Skeletal muscle satellite cell (primary cell): ENCODE data around the gene NEURL1.

Source experiments
- H3K27me3 ChIP-seq: 2 replicates; pipeline ENCODE4 v1.7.0; 2013; ENCODE audit warnings: low read length; ENCODE audit not compliant: control insufficient read depth, insufficient read depth
- H3K36me3 ChIP-seq: 2 replicates; pipeline ENCODE4 v1.7.0; 2013; ENCODE audit warnings: mild to moderate bottlenecking, control low read depth, low read length; ENCODE audit not compliant: insufficient read depth
- H3K4me1 ChIP-seq: 2 replicates; pipeline ENCODE4 v1.7.0; 2013; ENCODE audit warnings: low read length; ENCODE audit not compliant: control insufficient read depth, insufficient read depth
- H3K4me2 ChIP-seq: 2 replicates; pipeline ENCODE4 v1.7.0; 2013; ENCODE audit warnings: mild to moderate bottlenecking, low read length
- H3K4me3 ChIP-seq: 2 replicates; pipeline ENCODE4 v1.7.0; 2013; ENCODE audit warnings: low read length
- H3K9ac ChIP-seq: 2 replicates; pipeline ENCODE4 v1.7.0; 2013; ENCODE audit warnings: mild to moderate bottlenecking, low read depth, low read length, moderate library complexity
- H3K9me3 ChIP-seq: replicated peaks from 2 replicates; pipeline ENCODE4 v1.7.0; 2013; ENCODE audit warnings: mild to moderate bottlenecking, control low read depth, low read length

NEURL1 gene

DNA sequence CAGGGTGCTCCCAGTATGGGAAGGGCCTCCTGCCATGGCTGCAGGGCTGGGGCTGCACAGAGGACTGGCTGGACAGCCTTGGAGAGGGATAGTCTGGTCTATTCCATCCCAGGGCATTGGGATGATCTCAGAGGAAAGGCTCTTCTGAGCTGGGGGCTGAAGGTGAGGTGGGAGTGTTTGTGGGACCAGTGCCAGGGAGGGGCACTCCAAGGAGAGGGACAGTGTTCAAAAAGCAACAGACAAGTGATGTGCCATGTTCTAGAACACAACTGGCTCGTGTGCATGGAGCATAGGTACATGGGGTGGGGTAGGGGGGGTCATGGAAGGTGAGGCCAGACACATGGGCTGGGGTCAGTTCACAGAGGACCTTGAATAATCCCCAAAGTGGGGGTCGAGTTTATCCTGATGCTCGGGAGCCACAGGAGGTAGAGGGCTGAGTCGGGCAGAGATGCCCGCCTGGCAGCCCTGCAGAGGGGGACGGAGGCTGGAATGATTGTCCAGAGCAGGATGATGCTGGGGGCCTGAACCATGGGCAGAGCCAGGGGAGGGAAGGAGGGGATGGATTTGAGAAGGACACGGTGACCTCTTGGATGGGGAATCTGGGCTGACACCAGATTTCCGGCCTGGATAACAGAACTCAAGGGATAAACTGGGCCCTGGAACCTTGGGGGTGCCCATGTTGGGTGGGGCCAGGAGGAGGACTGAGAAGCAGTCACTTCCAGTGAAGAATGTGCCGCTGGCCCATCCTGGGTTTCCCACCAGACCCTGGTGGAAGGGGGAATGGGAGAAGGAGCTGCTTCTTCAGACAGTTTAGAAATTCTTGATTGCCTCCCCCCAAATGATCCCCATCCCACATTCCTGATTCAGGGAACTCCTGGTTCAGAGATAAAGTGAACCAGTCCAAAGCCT is 50.4 kb downstream of the NEURL1 start:
- H3K36me3 ChIP-seq = no peaks in the 10 kb centered on the region
- H3K9me3 ChIP-seq = no peaks in the 10 kb centered on the region
- no peak overlapping the region for H3K9ac ChIP-seq
- no peaks in the 10 kb centered on the region for H3K4me1 ChIP-seq
- peaks cover 84% of the 10 kb centered on the region for H3K27me3 ChIP-seq
- H3K4me3 ChIP-seq = no peak overlapping the region
- no peak overlapping the region for H3K4me2 ChIP-seq

DNA sequence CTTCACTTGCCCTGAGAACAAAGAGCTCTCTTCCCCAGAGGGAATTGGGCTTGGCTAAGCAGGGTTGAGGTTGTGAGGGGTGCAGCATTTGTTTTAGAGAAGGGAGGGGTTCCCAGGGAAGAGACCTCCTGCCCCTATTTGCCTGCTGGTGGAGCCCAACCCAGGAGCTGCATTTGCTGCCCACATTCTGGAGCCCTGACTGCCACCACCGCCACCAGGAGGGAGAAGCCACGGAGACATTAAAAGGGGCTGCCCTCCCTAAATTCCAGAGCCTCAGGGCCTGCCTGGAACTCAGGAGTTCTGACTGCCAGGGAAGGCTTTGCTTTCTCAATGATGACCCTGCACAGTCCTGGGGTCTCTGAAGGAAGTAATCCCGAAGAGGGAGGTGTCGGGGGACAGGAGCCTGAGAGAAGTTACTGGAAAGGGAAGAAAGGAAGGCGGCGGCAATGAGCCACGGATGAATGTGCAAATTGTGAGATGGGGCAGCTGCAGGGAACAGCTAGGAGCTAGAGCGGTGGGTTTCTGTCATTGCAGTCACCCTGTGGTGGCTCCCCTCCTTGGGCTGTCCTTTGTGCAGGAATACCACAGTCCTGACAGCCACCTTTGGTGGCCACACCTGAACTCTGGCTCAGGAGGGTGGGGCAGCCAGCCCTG is 51.3 kb downstream of the NEURL1 start:
- no peak overlapping the region for H3K9ac ChIP-seq
- H3K27me3 ChIP-seq = peaks cover 84% of the 10 kb centered on the region
- H3K4me1 ChIP-seq = no peaks in the 10 kb centered on the region
- H3K4me3 ChIP-seq = no peak overlapping the region
- H3K4me2 ChIP-seq = no peak overlapping the region
- H3K36me3 ChIP-seq = no peaks in the 10 kb centered on the region
- no peaks in the 10 kb centered on the region for H3K9me3 ChIP-seq

DNA sequence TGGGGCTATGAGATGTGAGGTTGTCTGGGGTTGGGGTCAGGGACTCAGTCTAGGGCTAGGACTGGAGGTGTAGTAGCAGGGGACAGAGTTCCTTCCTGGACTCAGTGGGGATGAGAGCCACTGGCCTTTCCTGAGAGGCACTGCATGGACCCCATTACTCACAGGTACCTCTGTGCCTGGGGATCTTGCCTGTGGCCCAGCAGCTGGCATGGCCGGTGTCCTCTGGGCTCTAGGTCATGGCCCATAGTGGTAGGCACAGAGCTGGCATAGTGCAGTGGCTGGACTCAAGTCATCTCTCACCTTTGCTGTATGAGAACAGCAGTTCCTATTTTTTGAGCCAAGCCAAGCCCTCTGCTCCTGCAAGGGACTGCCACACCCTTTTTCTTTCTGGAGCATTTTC is 51.9 kb downstream of the NEURL1 start:
- H3K4me3 ChIP-seq = no peak overlapping the region
- H3K4me2 ChIP-seq = no peak overlapping the region
- no peaks in the 10 kb centered on the region for H3K4me1 ChIP-seq
- no peaks in the 10 kb centered on the region for H3K9me3 ChIP-seq
- peaks cover 88% of the 10 kb centered on the region for H3K27me3 ChIP-seq
- no peaks in the 10 kb centered on the region for H3K36me3 ChIP-seq
- no peak overlapping the region for H3K9ac ChIP-seq

DNA sequence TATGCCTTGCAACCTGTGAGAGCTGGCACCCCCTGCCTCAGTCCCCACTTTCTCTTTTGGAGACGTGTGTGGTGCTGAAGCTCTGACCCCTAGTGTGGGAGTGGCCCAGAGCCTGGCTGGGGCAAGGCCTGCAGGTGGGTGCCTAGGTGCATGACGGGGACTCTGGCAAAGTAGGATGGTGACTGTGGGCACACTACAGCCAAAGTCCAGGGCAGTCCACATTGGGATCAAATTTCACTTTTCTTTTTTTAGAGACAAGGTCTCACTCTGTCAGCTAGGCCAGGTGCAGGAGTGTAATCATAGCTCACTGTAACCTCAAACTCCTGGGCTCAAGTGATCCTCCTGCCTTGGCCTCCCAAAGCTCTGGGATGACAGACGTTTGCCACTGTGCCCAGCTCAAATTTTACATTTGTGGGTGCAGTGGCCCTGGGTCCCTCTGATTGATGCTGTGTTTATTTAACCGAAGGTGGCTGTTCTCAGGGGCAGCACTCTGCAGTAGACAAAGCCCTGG is 52.3 kb downstream of the NEURL1 start:
- no peaks in the 10 kb centered on the region for H3K9me3 ChIP-seq
- H3K4me2 ChIP-seq = no peak overlapping the region
- H3K9ac ChIP-seq = no peak overlapping the region
- no peak overlapping the region for H3K4me3 ChIP-seq
- H3K27me3 ChIP-seq = peaks cover 88% of the 10 kb centered on the region
- no peaks in the 10 kb centered on the region for H3K4me1 ChIP-seq
- no peaks in the 10 kb centered on the region for H3K36me3 ChIP-seq

DNA sequence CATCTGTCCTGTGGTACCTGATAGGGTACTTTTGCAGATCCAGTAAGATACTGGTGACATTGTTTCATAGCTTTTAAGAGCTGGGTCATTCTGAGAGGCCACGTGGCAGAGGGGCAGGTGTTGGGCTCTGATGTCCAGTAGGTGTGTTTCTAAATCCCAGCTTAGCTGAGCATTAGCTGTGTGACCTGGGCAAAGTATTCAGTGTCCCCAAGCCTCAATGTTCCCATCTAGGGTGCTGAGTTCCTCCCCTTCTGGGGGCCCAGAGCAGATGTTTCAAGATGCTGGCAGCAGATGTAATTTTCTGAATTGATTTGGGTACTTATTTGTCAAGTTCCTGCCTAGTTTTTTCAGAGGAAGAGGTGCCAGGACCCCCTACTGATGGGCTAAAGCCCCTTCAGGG is 52.9 kb downstream of the NEURL1 start:
- Histone ChIP-seq H3K4me1 (no peaks in the 10 kb centered on the region), H3K27me3 (peaks cover 85% of the 10 kb centered on the region), H3K9me3 (no peaks in the 10 kb centered on the region), H3K4me3 (no peak overlapping the region), H3K36me3 (no peaks in the 10 kb centered on the region), H3K4me2 (no peak overlapping the region), H3K9ac (no peak overlapping the region)

DNA sequence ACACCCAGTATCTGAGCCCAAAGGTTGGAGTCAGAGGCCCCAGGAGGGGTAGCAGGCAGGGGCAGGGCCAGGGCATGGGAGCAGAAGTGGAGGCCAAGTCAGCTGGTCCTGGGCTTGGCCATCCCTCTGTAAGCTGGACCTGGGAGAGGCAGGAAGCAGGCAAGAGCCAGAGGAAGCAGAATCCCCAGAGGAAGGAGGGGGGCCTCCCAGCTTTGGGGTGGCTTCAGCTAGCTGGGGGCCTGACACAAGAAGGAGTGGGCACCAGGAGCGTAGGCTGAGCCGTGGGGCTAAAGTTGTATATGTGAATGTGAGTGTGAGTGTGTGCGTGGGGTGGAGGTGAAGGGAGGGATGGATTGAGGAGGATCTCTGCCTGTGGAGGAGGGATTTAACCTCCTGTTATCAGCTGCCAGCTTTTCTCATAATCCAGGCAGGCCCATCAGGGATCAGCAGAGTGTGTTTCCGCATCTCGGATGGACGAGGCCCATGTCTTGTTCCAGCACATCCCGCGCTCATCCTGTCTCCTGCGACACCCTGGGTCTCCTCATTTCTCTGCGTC is 54.0 kb downstream of the NEURL1 start:
- Histone ChIP-seq H3K9ac (no peak overlapping the region), H3K27me3 (peaks cover 89% of the 10 kb centered on the region), H3K4me3 (no peak overlapping the region), H3K9me3 (no peaks in the 10 kb centered on the region), H3K36me3 (no peaks in the 10 kb centered on the region), H3K4me1 (no peaks in the 10 kb centered on the region), H3K4me2 (no peak overlapping the region)

DNA sequence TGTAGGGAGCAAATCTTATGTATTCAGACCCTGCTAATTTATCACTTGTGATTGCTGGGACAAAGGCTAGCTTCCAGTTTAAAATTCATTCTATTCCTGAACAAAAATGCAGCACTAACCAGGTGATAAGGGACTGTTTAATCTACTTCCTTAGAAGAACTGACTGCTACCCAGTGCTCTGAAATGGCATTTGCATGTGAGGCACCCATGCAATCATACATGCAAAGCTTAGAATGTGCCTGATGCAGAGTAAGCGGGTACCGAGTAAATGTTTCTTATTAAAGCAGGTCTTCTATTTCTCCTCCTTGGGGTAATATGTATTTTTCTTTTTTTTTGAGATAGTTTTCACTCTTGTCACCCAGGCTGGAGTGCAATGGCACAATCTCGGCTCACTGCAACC is 54.5 kb downstream of the NEURL1 start:
- H3K4me1 ChIP-seq = no peaks in the 10 kb centered on the region
- peaks cover 90% of the 10 kb centered on the region for H3K27me3 ChIP-seq
- H3K4me2 ChIP-seq = no peak overlapping the region
- H3K9ac ChIP-seq = no peak overlapping the region
- no peaks in the 10 kb centered on the region for H3K9me3 ChIP-seq
- H3K4me3 ChIP-seq = no peak overlapping the region
- no peaks in the 10 kb centered on the region for H3K36me3 ChIP-seq

DNA sequence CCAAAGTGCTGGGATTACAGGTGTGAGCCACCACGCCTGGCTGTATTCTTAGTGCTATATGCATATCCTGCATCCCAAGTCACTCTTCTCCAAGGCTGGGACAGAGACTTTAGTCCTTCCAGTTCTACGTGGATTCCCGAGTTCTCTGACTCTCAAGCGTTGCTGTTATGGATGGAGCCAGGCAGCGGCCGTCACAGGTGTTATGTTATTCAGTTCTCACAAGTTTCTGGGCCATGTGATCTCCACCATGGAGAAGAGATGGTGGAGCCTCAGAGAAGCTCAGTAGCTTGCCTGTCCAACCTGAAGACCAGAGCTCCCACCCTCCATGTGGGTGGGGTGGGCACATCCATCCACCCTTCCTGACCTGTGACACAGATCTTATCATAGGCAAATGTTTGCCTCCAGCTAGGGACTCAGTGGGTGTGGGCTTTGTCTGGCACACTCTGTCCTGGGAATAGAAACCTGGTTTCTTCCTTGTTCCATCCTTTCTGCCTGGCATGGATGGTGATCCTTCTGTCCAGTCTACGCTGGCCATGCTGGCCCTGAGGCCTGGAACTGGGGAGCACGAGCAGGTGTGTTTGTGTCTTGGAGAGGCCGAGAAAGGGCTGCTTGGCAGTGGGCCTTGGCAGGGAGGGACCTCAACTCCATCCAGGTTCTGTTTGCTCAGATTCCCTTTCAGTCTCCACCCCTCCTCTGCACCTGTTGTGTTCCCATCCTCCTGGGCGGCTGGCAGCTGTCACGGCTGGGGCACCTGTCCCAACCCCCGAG is 55.3 kb downstream of the NEURL1 start:
- H3K36me3 ChIP-seq = no peaks in the 10 kb centered on the region
- peaks cover 90% of the 10 kb centered on the region for H3K27me3 ChIP-seq
- no peak overlapping the region for H3K4me2 ChIP-seq
- no peak overlapping the region for H3K4me3 ChIP-seq
- H3K4me1 ChIP-seq = peaks cover under 1% of the 10 kb centered on the region
- no peaks in the 10 kb centered on the region for H3K9me3 ChIP-seq
- H3K9ac ChIP-seq = no peak overlapping the region

DNA sequence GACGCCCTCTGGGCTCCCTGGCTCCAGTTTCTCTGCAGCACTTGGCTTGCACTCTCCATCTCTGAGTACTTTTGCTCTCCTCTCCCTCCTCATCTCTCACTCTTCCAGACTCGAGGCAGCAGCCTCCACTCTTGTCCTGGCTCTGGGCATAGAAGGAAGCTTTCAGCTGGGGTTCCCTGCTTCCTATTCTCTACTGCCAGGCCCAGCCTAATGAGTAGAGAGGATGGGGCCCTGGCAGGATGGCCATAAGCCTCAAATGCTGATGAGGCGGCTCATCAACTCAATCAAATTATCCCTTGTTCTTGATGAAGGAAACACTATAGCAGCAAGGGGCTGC is 55.8 kb downstream of the NEURL1 start:
- Histone ChIP-seq H3K9ac (no peak overlapping the region), H3K4me1 (peaks cover 3% of the 10 kb centered on the region), H3K27me3 (peaks cover 88% of the 10 kb centered on the region), H3K36me3 (no peaks in the 10 kb centered on the region), H3K4me2 (no peak overlapping the region), H3K4me3 (no peak overlapping the region), H3K9me3 (no peaks in the 10 kb centered on the region)

DNA sequence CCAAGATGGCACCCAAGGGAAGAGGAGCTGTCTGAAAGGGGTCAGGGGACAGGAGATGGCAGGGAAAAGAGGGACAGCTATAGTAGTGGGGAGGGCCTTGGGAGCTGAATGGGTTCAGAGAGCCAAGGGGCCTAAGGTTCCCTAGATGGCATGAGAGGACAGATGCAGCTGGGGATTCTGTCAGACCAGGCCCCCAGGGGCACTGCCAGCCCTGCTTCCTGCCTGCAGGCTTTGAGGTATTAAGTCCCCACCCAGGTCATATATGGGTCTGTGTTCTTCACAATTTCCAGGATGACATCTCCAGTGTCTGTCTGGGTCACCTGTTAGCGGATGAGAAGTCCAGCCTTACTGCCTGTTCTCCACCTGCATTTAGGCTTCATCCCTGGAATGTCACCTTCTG is 56.7 kb downstream of the NEURL1 start:
- Histone ChIP-seq H3K9ac (no peak overlapping the region), H3K4me3 (no peak overlapping the region), H3K36me3 (no peaks in the 10 kb centered on the region), H3K27me3 (peaks cover 81% of the 10 kb centered on the region), H3K4me1 (peaks cover 3% of the 10 kb centered on the region), H3K9me3 (no peaks in the 10 kb centered on the region), H3K4me2 (no peak overlapping the region)
